Nucleus accumbens (tissue), 56 donors: Measurements from ENCODE around the gene TMEM270.

ENCODE experiments used
- DNase-seq, 56 donors: peaks; one replicate each; lab custom pipeline; 2025; lab: John Stamatoyannopoulos, UW

Gene TMEM270

GRCh38 chr7:73851410-73852338 is 9.3 kb upstream of the TMEM270 start:
- no peak for DNase-seq

- no peak for DNase-seq
Measured at GRCh38 chr7:73852500-73852899, 8.5 kb upstream of the TMEM270 start.

DNA sequence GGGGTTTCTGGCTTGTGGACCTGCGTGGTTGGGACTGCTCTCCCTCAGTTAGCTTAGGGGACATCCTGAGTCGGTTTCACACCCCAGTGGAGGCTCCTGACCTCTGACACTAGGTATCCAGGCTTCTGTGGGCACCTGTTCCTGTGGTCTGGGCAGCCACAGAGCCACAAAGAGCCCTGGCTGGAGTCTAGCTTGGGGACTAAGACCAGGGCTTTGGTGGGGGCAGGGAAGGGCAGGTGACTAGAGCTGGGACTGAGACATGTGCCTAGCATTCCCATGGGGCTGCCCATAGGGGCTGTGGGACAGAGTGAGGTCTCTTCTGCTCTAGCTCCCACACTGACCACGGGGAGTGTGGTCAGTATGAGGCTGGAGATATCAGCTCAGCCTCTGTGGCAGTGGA is 4.0 kb upstream of the TMEM270 start:
- no peak for DNase-seq

- no peak for DNase-seq
Measured at GRCh38 chr7:73858807-73859206, 2.2 kb upstream of the TMEM270 start.

DNA sequence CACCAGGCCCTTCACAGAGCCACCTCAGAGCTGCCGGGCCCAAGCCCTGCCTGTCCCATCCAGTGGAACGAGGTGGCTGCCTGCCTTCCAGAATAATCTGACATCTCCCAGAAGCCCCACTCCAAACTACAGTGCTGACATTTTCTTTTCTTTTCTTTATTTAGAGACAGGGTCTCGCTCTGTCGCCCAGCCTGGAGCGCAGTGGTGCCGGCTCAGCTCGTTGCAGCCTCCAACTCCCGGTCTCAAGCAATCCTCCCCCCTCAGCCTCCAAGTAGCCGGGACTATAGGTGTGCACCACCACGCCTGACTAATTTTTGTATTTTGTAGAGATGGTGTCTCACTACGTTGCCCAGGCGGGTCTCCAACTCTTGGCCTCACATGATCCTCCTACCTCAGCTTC is 346 bp downstream of the TMEM270 start:
- no peak for DNase-seq

- DNase-seq = no peak
Measured at GRCh38 chr7:73864981-73865711, 4.2 kb downstream of the TMEM270 start.

DNA sequence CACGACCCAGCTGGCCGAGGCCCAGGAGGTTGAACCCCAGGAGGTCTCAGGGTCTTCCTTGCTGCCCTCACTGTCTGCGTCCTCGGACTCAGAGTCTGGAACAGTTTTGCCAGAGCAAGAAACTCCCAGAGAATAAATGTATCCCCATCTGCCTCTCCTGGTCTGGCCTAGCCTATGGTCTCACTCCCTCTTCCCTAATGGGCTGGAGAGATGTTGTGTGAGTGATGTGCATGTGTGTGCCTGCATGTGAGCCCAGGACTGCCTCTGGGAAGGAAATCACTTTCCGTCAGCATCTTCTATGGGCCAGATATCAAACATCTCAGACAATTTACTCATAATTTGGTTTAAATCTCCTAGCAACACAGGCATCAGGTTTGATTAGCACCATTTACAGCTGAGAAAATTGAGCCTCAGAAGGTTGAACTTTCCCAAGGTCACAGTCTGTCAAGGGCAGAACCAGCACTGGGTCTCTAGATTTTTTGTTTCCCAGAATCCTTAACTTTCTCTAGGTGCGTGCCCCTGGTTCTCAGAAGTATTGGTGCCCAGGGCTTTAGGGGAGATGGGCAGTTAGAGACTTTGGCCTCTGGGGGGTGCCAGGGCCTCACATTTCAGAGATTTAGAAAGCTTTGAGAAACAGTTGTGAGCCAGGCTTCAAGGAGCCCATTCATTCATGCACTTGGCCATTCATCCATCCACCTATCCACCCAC is 4.9 kb downstream of the TMEM270 start:
- peak in 21 of 56 donors; percentile 1 to 44 (median 13) for DNase-seq

DNA sequence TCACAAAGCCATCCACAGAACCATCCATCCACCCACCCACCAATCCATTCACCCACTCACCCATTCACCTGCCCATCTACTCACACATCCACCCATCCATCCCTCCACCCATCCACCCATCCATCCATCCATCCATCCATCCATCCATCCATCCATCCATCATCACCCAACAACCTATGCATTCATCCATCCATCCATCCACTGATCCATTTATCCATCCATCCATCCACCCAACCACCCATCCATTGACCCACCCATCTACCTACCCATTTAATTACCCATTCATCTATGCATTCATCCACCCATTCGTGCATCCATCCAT is 5.4 kb downstream of the TMEM270 start:
- no peak for DNase-seq

GRCh38 chr7:73869011-73869798 is 8.2 kb downstream of the TMEM270 start:
- no peak for DNase-seq

DNA sequence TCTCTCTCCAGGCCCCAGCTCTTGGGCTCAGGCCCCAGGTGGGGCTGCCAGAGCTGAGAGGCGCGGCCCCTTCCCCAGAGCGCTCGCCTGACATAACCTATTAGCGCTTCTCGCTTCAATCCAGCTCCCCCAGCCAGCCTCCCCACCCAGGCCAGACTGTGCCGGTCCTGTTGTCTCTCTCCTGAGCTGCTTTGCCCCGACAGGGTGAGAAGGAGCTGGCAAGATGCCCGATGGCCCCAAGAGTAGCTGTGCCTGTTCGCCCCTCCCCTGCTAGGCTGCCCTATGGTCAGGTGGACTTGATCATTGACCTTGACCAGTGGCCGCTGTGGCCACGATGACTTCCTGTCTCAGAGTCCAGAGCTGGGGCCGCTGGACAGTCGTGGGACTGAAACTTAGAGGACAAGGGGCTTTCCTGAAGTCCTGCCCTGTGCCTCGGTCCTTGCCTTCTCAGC is 9.1 kb downstream of the TMEM270 start:
- DNase-seq = no peak

DNA sequence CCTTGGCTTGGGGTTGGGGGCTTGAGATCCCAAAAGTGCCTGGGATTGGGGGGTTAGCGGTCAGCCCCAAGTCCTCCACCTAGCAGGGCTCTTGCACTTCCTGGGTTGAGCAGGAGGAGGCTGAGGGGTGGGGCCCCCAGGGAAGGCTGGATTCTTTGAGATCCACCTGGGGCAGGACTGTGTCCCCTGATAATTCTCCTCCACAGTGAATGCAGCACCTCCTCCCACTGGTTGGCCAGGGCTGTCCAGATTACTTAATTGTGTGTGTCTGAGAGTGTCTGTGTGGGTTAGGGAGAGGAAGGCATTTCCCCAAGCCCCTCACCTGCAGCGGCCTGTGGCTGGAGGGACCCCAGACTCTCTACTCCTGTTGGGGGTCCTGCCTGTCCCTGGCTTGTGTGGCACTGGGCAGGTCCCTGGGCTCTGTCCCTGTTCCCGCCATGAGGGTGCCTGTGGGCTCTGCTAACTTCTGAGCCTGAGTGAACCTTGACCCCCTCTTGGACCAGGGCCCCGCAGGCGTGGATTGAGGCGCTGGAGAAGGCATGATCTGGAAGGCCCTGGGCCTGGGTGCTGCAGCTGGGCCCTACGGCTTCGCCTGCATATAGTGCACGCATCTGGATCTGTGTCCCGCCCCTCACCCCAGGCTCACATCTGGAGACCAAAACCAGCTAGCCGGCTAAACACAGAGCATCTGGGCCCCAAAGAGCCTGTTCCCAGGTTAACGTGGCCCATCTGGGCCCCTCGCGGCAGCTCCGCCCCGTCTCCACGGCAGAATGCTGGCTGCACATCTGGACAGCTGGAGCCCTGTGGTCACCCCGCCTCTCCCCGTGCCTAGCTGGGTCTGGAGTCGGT is 10.4 kb downstream of the TMEM270 start:
- no peak for DNase-seq

GRCh38 chr7:73872056-73872908 is 11.3 kb downstream of the TMEM270 start:
- no peak for DNase-seq

DNA sequence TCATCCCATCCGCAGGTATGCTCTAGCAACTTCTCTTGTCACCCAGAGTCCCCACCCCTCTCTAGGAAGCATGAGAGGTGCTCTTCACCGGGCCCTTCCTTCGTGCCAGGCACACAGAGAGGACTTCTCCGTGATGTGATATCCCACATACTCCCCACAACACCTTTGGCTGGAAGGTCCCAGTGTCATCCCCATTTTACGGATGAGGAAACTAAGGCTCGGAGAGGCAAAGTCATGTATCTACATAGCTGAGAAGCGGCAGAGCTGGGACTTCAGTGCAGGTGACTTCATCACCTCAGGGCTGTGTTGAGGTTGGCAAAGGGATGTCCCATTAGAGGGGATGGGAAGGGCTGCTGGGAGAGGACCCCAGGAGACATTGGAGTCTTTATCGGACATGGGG is 15.4 kb downstream of the TMEM270 start:
- DNase-seq = no peak

DNA sequence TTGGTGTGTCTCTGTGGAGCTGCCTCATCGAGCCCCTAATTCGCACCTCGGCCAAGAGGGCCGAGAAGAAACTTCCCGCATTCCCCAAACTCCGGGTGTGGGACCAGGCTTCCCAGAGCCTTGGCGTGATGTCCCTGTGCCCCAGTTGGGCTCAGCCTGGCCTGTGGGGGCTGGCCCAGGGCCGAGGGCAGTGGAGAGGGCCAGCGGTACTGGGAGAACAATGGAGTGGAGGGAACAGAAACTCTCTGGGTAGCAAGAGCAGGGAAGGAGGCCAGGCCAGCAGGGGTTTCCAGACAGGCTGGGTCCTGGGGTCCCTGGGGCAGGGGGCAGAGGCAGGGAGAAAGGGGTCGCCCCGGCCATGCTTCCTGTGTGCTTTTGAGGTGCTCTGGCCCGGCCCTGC is 16.0 kb downstream of the TMEM270 start:
- DNase-seq = peak in 8 of 56 donors; percentile 2 to 34 (median 22)

- no peak for DNase-seq
Measured at GRCh38 chr7:73879977-73880681, 19.2 kb downstream of the TMEM270 start.

DNA sequence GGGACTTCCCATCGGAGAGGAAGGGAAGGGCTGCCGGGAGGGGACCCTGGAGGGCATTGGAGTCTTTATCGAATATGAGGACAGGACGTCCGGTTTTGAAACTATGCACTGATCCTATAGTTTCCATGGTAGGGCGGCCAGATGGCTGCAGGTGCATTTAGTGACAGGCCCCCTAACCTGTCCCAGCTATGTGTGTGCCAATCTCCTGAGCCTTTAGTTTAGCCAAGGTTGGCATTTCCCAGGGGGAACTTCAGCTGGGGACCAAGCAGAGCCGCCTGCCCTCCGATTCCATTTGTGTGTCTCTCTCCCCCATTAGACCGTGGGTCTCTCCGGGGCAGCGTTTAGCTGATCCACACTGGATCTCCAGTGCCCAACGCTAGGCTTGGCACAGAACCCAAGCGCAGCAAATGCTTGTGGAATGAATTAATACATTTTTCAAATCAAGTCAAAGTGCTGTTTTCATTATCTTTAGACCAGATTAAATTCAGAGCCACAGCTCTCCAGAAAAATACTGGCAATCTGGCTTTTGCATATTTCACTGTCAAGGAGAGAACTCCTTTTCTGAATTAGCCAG is 19.9 kb downstream of the TMEM270 start:
- no peak for DNase-seq

DNA sequence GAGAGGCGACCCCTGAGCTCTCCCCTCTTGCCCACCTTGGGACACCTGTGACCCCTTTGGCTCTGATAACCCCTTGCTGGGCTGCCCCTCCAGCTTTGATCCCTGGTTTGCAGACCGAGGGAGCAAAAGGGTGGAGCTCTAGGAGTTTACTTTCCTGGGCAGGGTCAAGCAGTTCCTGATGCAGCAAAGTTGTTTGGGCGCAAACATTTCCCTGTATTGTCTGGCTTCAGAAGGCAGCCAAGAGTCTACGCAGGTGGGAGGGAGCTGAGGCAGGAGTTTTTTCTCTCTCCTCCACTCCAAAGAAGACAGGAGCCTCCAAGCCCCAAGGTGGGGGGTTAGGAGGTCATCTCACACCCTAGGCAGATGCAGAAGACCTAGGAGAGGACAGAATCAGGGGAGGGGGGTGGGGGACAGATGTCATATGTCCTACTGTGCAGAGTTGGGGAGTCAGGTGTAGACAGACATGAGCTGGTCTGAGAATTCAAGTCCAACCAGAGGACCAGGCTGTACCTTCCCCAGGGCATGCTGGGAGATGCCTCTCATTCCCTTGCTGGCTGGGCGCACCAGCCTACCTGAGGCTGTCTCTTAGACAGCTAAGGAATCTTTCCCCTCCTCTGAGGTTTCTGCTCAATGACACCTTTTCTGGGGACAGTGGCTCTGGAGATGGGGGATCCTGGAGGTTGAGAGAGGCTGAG is 20.5 kb downstream of the TMEM270 start:
- no peak for DNase-seq
